ENCODE measurements around the gene ENOX1. TPM values are rescaled to one million over a fixed set of nuclear protein-coding genes. Genes with fewer than 3 reads are reported as not detected.

The ENOX1 gene
- polyA plus RNA-seq, 2 of the 4 experiments (the other 2 are of a cell fraction): 0.28 to 0.41 TPM

DNA sequence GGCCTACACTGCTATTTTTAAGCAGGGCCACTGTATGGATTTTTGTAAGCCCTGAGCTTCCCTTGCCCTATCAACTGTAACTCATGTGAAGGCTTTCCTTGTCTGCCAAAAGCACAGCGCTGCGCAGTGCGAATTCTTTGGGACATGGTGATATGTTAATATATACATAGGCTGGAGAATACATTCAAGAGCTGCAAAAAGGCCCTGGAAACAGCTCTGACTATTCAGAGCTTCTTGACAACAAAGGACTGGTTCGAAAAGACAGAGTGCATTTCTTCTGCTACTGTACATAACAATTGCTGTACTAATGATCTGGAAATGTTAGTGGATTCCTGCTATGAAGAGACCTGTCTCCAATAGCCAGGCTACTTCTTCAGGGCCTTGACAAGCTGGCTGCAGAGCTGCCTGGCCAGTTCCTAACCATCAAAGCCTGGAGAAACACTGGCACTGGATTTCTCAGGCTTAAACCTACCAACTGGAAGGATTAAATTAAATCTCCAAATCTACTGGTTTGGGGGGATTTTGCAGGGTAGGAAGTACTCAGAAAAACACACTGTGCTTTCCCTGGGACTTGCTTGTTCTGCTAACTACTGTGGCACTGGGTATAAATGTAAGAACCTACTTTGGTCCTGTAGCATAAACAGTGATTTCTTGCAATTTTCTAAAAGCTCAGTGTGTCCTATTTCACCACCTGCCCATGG lies 516.5 kb downstream of the ENOX1 start:
- CTCF ChIA-PET: interaction anchor here (2.0 kb wide), 1 partner anchor 34 kb away, joined by 6 read pairs; no protein-coding TSS in a partner anchor
- POLR2A ChIA-PET: no interaction called here

DNA sequence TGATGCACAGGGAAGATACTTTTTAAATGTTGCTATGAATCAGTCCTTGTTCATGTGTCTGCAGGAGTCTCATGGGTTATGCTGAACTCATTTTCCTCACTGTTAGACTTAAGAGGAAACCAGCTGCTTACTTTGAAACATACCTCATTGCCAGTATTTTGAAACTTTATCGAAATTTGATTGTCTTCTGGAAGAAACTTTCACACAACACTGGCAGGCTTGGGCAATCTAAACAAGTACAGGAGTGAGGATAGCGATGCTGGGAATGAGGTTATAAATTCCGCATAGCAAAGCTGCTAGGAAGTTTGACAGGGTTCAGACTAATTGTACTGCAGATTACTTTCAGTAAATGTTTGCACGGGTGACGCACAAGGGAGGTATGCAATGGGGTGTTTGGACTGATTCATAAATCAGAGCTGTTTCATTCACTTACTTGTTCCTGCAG lies 517.7 kb downstream of the ENOX1 start:
- H3K4me2 ChIP-seq: peak overlapping the region; percentile 78
- TF ChIP-seq JUNB (IDR thresholded peaks at IDR 0.05) (peak; percentile 74), TFCP2L1 (CRISPR knock-in tag; IDR thresholded peaks at IDR 0.05) (no peak), GATA3 (IDR thresholded peaks at IDR 0.05; ENCODE audit: borderline replicate concordance) (peak; percentile 70), BHLHE40 (IDR thresholded peaks at IDR 0.05; ENCODE audit: low read depth, low read length) (no peak), EHMT2 (IDR thresholded peaks at IDR 0.05; ENCODE audit: low read depth) (no peak), CEBPB (IDR thresholded peaks at IDR 0.05) (peak in 1 of 2 experiments; percentile 62; a peak in 2 of 4 replicates), MAFK (IDR thresholded peaks at IDR 0.05; ENCODE audit: partially characterized antibody) (no peak), SMC3 (IDR thresholded peaks at IDR 0.05) (0 out of 3 replicates have a peak, but pooled peaks have one; percentile 9), FOSB (CRISPR knock-in tag; IDR thresholded peaks at IDR 0.05) (no peak), PHF8 (IDR thresholded peaks at IDR 0.05; ENCODE audit: borderline replicate concordance, low read depth) (no peak), ZNF302 (CRISPR knock-in tag; IDR thresholded peaks at IDR 0.05) (no peak), RCOR1 (IDR thresholded peaks at IDR 0.05; ENCODE audit: low read depth, low read length) (no peak), JUN (IDR thresholded peaks at IDR 0.05) (peak in 1 of 2 experiments; percentile 29; a peak in 1 of 5 replicates), FOSL2 (IDR thresholded peaks at IDR 0.05) (peak; percentile 54), FOSL2 (CRISPR knock-in tag; IDR thresholded peaks at IDR 0.05) (peak; percentile 71)
- TF ChIP-seq, protein P1, sequence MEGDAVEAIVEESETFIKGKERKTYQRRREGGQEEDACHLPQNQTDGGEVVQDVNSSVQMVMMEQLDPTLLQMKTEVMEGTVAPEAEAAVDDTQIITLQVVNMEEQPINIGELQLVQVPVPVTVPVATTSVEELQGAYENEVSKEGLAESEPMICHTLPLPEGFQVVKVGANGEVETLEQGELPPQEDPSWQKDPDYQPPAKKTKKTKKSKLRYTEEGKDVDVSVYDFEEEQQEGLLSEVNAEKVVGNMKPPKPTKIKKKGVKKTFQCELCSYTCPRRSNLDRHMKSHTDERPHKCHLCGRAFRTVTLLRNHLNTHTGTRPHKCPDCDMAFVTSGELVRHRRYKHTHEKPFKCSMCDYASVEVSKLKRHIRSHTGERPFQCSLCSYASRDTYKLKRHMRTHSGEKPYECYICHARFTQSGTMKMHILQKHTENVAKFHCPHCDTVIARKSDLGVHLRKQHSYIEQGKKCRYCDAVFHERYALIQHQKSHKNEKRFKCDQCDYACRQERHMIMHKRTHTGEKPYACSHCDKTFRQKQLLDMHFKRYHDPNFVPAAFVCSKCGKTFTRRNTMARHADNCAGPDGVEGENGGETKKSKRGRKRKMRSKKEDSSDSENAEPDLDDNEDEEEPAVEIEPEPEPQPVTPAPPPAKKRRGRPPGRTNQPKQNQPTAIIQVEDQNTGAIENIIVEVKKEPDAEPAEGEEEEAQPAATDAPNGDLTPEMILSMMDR (IDR thresholded peaks at IDR 0.05): no peak
- TF ChIP-seq, protein P2, sequence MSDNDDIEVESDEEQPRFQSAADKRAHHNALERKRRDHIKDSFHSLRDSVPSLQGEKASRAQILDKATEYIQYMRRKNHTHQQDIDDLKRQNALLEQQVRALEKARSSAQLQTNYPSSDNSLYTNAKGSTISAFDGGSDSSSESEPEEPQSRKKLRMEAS (IDR thresholded peaks at IDR 0.05): peak; percentile 33; the same call in 1 of the 2 replicates
- TF ChIP-seq, protein P3, sequence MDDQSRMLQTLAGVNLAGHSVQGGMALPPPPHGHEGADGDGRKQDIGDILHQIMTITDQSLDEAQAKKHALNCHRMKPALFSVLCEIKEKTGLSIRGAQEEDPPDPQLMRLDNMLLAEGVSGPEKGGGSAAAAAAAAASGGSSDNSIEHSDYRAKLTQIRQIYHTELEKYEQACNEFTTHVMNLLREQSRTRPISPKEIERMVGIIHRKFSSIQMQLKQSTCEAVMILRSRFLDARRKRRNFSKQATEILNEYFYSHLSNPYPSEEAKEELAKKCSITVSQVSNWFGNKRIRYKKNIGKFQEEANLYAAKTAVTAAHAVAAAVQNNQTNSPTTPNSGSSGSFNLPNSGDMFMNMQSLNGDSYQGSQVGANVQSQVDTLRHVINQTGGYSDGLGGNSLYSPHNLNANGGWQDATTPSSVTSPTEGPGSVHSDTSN (IDR thresholded peaks at IDR 0.05): 0 out of 2 replicates have a peak, but pooled peaks have one; percentile 28
- TF ChIP-seq, protein P4, sequence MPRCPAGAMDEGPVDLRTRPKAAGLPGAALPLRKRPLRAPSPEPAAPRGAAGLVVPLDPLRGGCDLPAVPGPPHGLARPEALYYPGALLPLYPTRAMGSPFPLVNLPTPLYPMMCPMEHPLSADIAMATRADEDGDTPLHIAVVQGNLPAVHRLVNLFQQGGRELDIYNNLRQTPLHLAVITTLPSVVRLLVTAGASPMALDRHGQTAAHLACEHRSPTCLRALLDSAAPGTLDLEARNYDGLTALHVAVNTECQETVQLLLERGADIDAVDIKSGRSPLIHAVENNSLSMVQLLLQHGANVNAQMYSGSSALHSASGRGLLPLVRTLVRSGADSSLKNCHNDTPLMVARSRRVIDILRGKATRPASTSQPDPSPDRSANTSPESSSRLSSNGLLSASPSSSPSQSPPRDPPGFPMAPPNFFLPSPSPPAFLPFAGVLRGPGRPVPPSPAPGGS (IDR thresholded peaks at IDR 0.05): no peak
- peak overlapping the region; percentile 61 to 82 for H3K27ac ChIP-seq
- FAIRE-seq (no peak), ATAC-seq (peak; percentile 93 to 97), DNase-seq (ENCODE audit: low read depth in 1 of 2, low spot score in 1 of 2) (peak; percentile 34 to 66)
- no peaks in the 10 kb centered on the region for H3K9me3 ChIP-seq
- WGBS (ENCODE audit: missing lambda C conversion rate): 2% methylated on average over 5 of the region's 5 CpGs
- peaks cover 32% of the 10 kb centered on the region for H3K4me1 ChIP-seq
- POLR2A ChIA-PET: no interaction called here
- 0 out of 3 replicates have a peak overlapping the region, but pooled peaks have one; percentile 10 for H3K4me3 ChIP-seq
- CTCF ChIA-PET: interaction anchor here (2.0 kb wide), 1 partner anchor 35 kb away, joined by 6 read pairs; no protein-coding TSS in a partner anchor

More for the DNA sequence above, 516.5 kb downstream of the ENOX1 start:
- no peak for DNase-seq (ENCODE audit: low read depth in 1 of 2, low spot score in 1 of 2)
- peaks cover 32% of the 10 kb centered on the region for H3K4me1 ChIP-seq
- FAIRE-seq: no peak
- TF ChIP-seq HOXB13 (CRISPR knock-in tag; IDR thresholded peaks at IDR 0.05; ENCODE audit: low read depth) (no peak), ZC3H11A (IDR thresholded peaks at IDR 0.05) (no peak), BHLHE40 (IDR thresholded peaks at IDR 0.05; ENCODE audit: low read depth, low read length) (no peak), ESRRA (IDR thresholded peaks at IDR 0.05; ENCODE audit: borderline replicate concordance, low read length) (no peak), PHF8 (IDR thresholded peaks at IDR 0.05; ENCODE audit: borderline replicate concordance, low read depth) (no peak), HEYL (CRISPR knock-in tag; IDR thresholded peaks at IDR 0.05) (no peak), NPAS2 (CRISPR knock-in tag; IDR thresholded peaks at IDR 0.05; ENCODE audit: borderline replicate concordance) (no peak), CBX8 (IDR thresholded peaks at IDR 0.05) (no peak), TFCP2L1 (CRISPR knock-in tag; IDR thresholded peaks at IDR 0.05) (no peak)
- TF ChIP-seq, protein P4 (IDR thresholded peaks at IDR 0.05): no peak
- TF ChIP-seq, protein P1 (IDR thresholded peaks at IDR 0.05): no peak
- H3K27ac ChIP-seq: peak overlapping the region; percentile 61 to 82; a peak in 4 of 6 replicates
- peak overlapping the region; percentile 78 for H3K4me2 ChIP-seq
- 91% methylated on average over 4 of the region's 4 CpGs for WGBS (ENCODE audit: missing lambda C conversion rate)
- no peaks in the 10 kb centered on the region for H3K9me3 ChIP-seq
- H3K4me3 ChIP-seq: no peak overlapping the region
- ATAC-seq: no peak
